NCI-H774 (cell line): ENCODE measurements around the gene CTLA4.

Source experiments
- DNase-seq: peaks from one replicate; lab custom pipeline; 2025; lab: John Stamatoyannopoulos, UW

The CTLA4 gene

DNA sequence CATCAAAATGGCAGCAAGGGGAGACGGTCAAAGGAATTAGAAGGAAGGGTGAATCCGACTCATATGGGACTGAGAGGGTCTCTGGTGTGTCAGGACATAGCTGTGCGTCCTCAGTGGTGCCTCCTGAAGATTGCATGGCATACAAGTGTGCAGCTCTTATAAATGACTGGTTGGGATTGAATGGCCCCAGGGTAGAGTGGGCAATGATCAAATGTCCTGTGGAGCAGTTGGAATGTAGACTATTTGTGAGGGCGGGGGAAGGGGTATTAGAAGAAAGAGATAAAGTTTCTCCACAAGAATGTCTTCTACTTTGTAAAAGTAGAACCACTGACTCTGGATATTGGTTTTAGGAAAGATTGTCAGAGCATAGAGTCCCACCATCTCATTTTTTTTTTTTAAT is 24.6 kb downstream of the CTLA4 start:
- DNase-seq: no peak

DNA sequence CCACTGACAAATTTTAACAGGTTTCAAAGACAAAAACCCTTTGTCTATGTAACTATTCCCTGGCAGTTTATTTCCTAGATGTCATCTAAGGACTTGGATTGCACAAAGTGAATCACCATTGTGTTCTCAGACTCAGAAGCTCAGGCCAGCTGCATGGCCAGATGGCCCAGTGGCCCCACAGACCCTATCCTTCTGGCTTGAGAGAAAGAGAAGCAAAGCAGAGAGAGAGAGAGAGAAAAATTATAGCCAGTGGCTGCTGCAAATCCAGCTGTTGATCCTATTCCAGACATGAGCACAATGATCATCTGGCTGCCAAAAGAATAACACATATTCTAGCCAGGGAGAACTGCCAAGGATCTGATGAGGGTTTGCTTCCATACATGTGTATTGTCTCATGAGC is 25.8 kb downstream of the CTLA4 start:
- DNase-seq: no peak

DNA sequence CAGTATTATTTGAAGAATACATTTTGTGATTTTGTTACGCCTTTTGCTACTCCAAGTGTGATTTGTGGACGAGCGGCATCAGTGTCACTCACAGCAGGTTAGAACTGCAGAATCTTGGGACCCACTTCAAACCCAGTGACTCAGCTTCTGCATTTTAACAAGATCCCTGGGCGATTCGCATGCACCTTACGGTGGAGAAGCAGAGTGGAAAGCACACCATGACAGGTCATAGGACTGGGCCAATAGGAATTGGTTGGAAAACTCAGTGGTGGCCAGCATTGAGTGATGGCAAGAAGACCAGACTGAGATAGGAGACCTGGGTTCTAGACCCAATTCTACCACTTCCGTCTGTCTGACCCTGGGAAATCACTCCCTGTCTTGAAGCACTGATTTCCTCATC is 26.3 kb downstream of the CTLA4 start:
- no peak for DNase-seq

DNA sequence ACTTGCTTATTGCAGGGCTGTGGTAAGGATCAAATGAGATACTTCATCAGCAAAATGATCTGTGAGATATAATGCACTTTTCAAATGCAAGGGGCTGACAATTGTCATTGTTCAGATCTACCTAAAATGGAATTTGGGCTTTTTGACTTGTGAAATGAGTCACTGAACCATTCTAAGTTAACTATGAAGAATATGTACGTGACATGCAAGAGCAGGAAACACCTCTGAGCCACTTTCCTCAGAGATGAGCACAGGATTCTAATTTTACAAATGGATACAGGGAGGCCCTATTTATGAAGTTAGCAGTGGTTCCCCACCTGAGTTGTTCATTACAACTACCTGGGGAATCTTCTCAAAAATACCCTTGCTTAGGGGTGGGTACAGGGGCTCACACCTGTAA is 26.7 kb downstream of the CTLA4 start:
- no peak for DNase-seq

DNA sequence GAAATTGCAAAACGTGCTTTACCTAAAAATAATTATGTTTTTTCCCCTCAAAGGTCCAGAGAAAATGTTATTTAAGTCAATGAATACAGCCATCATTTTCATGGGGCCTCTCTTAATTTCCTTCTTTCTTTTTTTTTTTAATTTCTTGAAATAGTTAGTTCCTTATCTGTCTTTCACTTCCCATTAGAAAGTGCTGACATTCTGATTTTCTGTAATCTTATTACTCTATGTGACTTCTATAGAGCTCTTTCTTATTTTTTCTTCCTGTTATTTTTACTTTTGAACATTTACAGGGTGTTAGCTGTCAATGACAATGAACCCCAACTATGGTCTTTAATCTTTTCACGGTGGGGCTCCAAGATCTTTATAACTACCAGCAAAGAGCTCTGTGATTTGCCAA is 30.0 kb downstream of the CTLA4 start:
- DNase-seq: no peak

DNA sequence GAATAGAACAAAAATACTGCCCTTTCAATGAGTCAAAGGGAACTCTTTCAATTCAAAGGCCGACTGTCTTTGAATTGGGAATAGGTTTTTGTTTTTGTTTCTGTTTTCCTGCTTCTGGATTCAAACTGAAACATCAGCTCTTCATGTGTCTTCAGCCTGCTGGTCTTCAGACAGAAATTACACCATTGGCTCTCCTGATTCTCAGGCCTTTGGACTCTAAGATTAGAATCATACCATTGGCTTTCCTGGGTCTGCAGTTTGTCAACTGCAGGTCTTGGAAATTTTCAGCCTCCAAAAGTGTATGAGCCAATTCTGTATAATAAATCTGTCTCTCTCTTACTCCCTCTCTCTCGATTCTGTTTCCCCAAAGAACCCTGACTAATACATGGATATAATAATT is 31.1 kb downstream of the CTLA4 start:
- no peak for DNase-seq

DNA sequence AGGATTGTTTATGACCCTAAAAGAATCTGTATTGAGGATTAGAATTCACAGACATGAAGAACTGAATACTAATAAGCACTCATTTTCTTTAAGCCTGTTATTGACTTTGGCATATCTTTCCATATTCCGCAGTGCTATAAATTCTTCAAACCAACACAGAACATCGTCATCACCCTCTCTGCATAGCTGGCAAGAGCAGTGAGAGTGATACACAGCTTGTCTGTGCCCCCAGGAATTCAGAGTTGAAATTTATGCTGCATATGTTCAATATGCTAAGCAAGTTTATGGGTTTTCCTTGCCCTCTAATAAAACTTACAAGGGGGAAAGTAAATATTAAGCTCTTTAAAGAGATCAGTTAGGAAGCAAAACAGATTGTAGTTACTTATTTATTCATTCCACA is 32.7 kb downstream of the CTLA4 start:
- DNase-seq: no peak

DNA sequence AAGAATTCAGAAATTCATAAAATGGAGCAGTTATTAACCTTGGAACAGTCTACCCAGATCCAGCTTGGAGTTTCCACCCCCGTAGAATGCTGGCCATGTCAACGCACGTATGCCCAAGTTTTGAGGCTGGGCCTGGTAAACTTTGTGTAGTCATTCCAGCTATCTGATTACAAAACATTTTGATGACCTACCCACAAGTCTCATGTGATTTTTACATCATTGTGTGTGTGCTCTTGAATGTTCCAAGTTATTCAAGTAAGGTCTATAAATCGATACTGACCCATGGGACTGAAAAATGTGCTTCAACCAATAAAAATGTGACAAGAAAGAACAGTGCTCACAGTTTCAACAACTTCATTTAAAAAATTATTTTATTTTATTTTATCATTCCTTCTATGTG is 36.5 kb downstream of the CTLA4 start:
- no peak for DNase-seq

DNA sequence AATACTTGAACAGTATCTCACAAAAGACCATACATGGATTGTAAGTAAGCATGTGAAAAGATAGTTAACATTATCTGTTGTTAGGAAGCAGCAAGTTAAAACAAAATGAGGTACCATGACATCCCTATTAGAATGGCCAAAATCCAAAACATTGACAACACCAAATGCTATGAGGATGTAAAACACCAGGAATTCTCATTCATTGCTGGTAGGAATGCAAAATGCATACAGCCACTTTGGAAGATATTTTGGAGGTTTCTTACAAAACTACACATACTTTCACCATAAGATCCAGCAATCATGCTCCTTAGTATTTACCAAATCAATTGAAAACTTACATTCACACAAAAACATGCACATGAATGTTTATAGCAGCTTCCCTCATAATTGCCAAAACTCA is 38.1 kb downstream of the CTLA4 start:
- DNase-seq: no peak

DNA sequence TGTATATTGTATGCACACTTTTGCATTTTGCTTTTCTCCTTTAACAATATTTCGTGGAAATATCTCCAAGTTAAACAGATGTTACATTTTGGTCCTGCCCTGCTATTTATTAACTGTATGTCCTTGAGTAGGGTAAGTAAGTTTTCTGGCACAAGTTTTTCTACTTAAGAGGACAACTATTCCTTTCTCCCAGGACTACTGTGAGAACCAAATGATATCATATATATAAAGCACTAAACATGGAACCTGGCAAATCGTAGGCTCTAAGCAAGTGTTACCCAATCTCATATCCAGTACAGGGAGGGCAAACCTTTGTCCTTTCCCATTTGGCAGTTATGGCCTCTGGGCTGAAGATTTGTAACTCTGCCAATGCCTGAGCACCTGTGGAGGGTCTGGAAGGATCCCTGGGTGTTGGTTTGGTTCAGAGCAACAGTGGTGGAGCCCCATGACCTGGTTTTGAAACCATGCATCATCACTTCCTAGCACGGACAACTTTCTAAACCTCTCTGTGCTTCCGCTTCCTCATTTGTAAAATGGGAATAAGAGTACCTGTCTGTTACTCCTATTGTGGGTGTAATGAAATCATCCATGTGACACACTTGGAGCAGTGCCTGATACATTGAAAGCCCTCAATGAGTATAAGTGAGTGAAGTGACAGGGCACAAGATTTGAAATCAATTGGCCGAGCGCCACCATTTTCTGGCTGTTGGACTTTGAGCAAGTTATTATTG is 40.7 kb downstream of the CTLA4 start:
- no peak for DNase-seq

DNA sequence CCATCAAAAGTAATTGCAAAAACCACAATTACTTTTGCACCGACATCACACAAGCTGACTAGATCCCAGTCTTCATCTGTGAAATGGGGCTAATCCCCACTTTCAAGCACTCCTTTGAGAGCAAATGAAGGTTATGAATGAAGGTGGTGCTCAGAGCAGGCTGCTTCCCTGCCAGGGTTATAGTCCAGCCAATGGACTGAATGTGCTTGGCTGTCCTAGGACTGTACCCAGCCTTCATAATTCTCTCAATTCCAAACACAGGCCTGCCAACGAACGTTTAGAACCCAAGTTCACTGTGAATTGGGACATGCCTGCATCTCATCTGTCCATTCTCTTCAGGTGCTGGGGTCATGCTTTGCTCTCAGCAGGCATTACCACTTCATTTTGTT is 41.2 kb downstream of the CTLA4 start:
- DNase-seq: no peak

DNA sequence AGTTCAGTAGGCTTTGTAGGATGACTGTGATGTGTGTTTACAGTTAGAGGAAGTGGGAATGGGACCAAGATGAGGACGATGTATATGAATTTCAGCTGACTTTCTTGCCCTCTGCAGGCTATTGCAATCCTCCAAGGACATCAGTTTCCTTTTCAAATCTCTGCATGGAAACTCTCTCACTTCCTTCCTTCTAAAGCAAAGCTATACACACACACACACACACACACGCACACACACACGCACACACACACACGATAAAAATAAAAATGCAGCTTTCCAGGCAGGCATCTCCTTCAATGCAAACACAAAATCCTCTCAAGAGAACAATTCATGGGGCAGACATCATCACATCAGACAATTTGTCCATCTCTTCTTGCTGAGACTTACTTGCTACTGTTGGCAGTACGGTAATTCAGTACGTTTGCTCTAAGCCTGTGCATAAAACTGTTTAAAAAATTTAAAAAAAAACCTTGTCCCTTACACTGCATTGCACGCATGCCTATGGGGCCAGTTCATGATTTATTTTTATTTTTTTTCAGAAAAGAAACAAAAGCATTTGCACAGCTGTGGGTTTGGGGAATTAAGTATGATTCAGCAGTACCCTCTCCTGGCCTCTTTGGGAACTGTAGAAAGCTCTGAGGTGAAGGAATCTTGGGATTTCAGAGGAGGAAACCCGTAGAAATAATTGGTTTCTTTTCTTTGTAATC is 41.8 kb downstream of the CTLA4 start:
- peak; percentile 55 for DNase-seq

DNA sequence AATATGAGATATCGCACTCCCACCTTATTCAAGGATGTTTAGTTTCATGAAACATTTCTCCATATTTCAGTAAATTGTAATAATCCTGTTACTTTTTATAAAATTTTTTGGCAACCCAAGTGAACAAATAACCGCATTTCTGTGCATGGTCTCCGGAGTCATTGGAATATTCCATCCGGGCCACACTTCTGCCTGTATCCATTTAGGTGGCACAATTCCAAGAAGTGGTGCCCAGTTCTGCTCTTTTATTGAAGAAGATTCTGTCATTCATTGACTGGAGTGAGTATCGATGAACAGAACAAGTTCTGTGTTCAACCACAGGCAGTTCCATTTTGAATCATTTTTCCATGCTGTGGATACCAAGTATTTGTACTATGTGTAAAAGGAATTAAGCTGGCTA is 42.4 kb downstream of the CTLA4 start:
- no peak for DNase-seq

DNA sequence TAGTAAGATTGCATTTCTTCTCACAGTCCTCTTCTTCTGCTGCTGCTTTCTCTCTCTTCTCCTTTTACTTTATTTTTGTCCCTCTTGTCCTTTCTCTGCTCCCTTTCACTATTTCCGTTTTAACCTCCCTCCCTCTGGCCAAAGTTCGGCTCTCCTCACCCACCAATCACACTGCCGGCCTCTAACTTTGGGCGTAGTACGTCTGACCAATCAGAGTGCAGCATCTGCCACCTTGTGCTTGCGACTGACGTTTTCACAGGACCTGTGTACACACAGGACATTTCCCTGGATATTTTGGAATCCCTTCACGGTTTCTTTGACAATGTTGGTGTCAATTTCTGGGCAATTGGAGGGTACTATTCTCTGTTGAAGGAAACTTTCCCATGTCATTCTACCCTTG is 46.4 kb downstream of the CTLA4 start:
- no peak for DNase-seq

DNA sequence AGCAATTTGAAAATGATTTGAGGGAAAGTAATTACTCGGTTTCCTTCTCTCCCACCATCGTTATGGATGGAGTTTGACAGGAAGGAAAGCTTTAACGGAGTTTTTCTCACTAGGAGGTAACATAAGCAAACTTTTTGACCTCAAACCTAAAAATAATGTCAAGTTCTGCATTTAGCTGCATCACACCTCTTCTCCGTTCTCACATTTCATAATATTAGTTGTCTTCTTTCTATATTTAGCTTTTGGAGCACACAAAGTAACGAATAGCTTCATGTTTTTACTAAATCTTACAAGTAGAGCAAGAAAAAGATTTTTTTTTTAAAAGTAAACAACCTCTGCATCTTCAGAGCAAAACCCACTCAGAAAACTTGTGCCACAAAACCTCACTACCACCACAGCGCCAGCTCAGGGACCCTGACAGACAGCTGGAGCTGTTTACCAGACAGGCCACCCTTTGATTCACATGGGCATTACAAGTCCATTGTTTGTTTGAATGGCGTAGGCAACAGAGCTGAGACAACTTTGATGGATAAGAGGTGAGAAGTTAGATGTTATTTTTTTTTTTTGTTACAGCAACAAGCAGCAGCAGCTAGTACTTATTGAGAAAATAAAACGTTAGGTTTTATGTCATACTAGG is 47.1 kb downstream of the CTLA4 start:
- no peak for DNase-seq

DNA sequence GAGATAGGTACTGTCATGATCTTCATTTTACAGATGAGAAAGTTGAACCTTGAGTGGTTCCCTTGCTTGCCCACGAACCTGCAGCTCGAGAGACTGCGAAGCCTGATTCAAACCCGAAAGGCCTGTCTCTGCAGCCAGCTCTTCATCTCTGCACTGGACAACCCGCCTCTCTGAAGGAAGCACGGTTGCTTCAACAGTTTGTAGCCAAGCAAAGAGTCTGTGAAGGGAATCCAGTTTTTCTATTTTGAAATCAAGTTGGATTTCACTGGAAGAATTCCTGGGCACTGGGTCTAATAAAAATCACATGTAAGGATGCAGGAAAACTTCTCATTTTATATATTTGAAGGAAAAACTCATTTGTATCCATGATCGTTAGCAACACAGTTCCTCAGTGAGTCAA is 47.7 kb downstream of the CTLA4 start:
- no peak for DNase-seq

DNA sequence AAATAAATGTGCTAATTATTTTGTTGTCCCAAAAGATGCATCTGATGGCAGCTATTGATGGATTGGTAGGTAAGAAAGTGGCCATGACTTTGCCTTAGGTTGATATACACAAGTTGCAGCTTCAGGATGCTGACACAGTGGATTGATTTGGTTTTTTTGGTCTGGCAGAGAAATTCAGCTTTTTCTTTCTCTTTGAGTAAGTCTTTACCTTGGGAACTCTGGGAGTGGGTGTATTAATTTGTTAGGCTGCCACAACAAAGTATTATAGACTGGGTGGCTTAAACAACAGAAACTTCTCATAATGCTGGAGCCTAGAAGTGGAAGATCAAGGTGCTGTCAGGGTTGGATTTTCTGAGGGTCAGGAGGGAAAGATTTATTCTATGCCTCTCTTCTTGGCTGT is 49.2 kb downstream of the CTLA4 start:
- DNase-seq: no peak

DNA sequence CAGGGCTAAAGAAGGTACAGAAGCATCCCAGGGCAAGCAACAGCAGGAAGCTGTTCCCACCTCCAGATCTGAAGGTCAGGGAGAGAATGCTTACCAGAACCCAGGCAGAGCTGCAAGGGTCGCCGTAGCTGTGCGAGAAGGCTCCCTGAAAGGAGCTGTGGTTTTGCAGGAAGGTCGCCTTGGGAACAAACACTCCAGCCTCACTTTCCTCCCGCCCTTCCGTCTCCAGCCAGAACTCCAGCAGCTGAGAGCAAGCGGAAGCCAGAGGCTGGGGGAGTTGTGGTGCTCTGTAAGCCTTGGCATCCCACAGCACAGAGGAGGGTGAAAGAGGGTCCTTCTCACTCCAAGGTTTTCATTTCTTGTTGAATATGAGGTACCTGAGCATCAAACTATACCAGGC is 50.7 kb downstream of the CTLA4 start:
- DNase-seq: no peak

DNA sequence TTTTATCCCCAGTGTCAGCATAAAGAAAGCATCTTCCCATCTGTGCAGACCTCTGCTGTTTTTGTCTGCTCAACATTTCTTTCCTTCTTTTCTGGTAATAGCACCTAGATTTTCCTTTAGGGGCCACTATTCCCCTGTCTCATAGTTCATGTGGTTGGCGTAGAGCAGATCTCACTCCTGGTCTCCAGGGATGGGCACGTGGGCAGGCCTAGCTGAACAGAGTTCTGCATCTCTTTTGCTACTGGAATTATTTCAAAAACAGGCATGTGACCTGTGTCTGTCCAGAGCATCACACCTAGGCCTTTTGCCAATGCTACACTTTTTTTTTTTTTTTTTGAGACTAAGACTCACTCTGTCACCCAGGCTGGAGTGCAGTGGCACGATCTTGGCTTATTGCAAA is 51.3 kb downstream of the CTLA4 start:
- no peak for DNase-seq
